Smooth muscle cell (in vitro differentiated cells): ENCODE data around the gene CRKL. TPM values are rescaled to one million over a fixed set of nuclear protein-coding genes. Genes with fewer than 3 reads are reported as not detected.

Source experiments
- DNase-seq: peaks from one replicate; lab custom pipeline; 2025; ENCODE audit not compliant: unreplicated experiment; lab: John Stamatoyannopoulos, UW
- H2AFZ ChIP-seq: fragments of 200-600 bp; sonication (generic); 2 replicates; pipeline ENCODE4 v1.6.0; 2016; ENCODE audit warnings: antibody characterized with exemption, low read depth, mild to moderate bottlenecking
- H3F3A ChIP-seq: fragments of 200-600 bp; sonication (generic); 2 replicates; pipeline ENCODE4 v1.6.0; 2017; ENCODE audit warnings: antibody characterized with exemption, low read depth
- H3K27ac ChIP-seq: fragments of 200-600 bp; sonication (generic); 2 replicates; pipeline ENCODE4 v1.5.1; 2016; ENCODE audit warnings: low read depth, mild to moderate bottlenecking
- H3K27me3 ChIP-seq: fragments of 200-600 bp; sonication (generic); 2 replicates; pipeline ENCODE4 v1.6.1; 2016; ENCODE audit warnings: low read depth, mild to moderate bottlenecking
- H3K36me3 ChIP-seq: fragments of 200-600 bp; sonication (generic); 2 replicates; pipeline ENCODE4 v1.5.1; 2016; ENCODE audit warnings: low read depth
- H3K4me1 ChIP-seq: fragments of 200-600 bp; sonication (generic); 2 replicates; pipeline ENCODE4 v1.5.1; 2016; ENCODE audit warnings: low read depth
- H3K4me2 ChIP-seq: fragments of 200-600 bp; sonication (generic); 2 replicates; pipeline ENCODE4 v1.6.0; 2016; ENCODE audit warnings: mild to moderate bottlenecking
- H3K4me3 ChIP-seq: fragments of 200-600 bp; sonication (generic); 2 replicates; pipeline ENCODE4 v1.5.1; 2016; ENCODE audit warnings: mild to moderate bottlenecking
- H3K79me2 ChIP-seq: fragments of 200-600 bp; sonication (generic); 2 replicates; pipeline ENCODE4 v1.6.0; 2016; ENCODE audit warnings: low read depth, mild to moderate bottlenecking
- H3K9ac ChIP-seq: fragments of 200-600 bp; sonication (generic); 2 replicates; pipeline ENCODE4 v1.6.0; 2016; ENCODE audit warnings: low read depth
- H3K9me3 ChIP-seq: fragments of 200-600 bp; sonication (generic); replicated peaks from 2 replicates; pipeline ENCODE4 v1.5.1; 2016; ENCODE audit warnings: low read depth
- H4K20me1 ChIP-seq: fragments of 200-600 bp; sonication (generic); 2 replicates; pipeline ENCODE4 v1.6.0; 2016; ENCODE audit warnings: low read depth
- CTCF ChIP-seq: fragments of 200-600 bp; sonication (generic); IDR thresholded peaks from 2 replicates; pipeline ENCODE4 v1.5.1; 2017; ENCODE audit warnings: borderline replicate concordance, mild to moderate bottlenecking, antibody characterized with exemption; ENCODE audit not compliant: insufficient read depth, poor library complexity, severe bottlenecking
- WGBS: methylation state at CpG from one replicate; pipeline ENCODE4 v1.1.7; 2016; ENCODE audit warnings: low lambda C conversion rate; 5-methylcytosine and 5-hydroxymethylcytosine counted together
- polyA plus RNA-seq: library from polyadenylated mRNA; unstranded; fragments of >200 nt; fragmentation: Nextera tagmentation; extraction: Ambion mirVana; gene quantifications from 2 replicates; pipeline ENCODE4 v1.2.1, GENCODE V29; 2016
- total RNA-seq: library from RNA; depleted of rRNA; stranded (reverse); fragments of >200 nt; gene quantifications from 2 replicates; pipeline ENCODE4 v1.2.3, GENCODE V29; 2014

Gene CRKL
- total and polyA plus RNA-seq, 2 experiments from 2014 or later: 26.6 to 40.9 TPM

- Histone ChIP-seq H2AFZ (no peak overlapping the region), H3K27ac (no peak overlapping the region), H4K20me1 (no peaks in the 10 kb centered on the region), H3F3A (no peaks in the 10 kb centered on the region), H3K9ac (no peak overlapping the region), H3K36me3 (no peaks in the 10 kb centered on the region), H3K4me1 (peaks cover 8% of the 10 kb centered on the region), H3K9me3 (no peaks in the 10 kb centered on the region), H3K27me3 (no peaks in the 10 kb centered on the region), H3K4me3 (no peak overlapping the region), H3K4me2 (no peak overlapping the region), H3K79me2 (peaks cover 9% of the 10 kb centered on the region)
- 98% methylated on average over 27 of the region's 27 CpGs for WGBS
- DNase-seq: no peak
- TF ChIP-seq CTCF: no peak
Observed at GRCh38 chr22:20996598-20997535, 79.7 kb downstream of the CRKL start.

- no peak overlapping the region for H2AFZ ChIP-seq
- H3K9ac ChIP-seq: no peak overlapping the region
- H3K4me3 ChIP-seq: no peak overlapping the region
- no peaks in the 10 kb centered on the region for H3K36me3 ChIP-seq
- no peak for TF ChIP-seq CTCF
- H3K9me3 ChIP-seq: no peaks in the 10 kb centered on the region
- no peak overlapping the region for H3K27ac ChIP-seq
- no peak overlapping the region for H3K4me2 ChIP-seq
- H3K27me3 ChIP-seq: no peaks in the 10 kb centered on the region
- H4K20me1 ChIP-seq: no peaks in the 10 kb centered on the region
- H3K4me1 ChIP-seq: peaks cover 8% of the 10 kb centered on the region
- H3K79me2 ChIP-seq: peaks cover 9% of the 10 kb centered on the region
- DNase-seq: no peak
- H3F3A ChIP-seq: no peaks in the 10 kb centered on the region
- WGBS: 91% methylated on average over 13 of the region's 13 CpGs
Observed at GRCh38 chr22:20997536-20998257, 80.5 kb downstream of the CRKL start.

- Histone ChIP-seq H3K79me2 (peaks cover 9% of the 10 kb centered on the region), H3K9me3 (no peaks in the 10 kb centered on the region), H3K4me3 (no peak overlapping the region), H3F3A (peaks cover 6% of the 10 kb centered on the region), H3K27ac (no peak overlapping the region), H3K36me3 (no peaks in the 10 kb centered on the region), H3K4me1 (peaks cover 13% of the 10 kb centered on the region), H3K9ac (no peak overlapping the region), H4K20me1 (no peaks in the 10 kb centered on the region), H3K4me2 (no peak overlapping the region), H2AFZ (no peak overlapping the region), H3K27me3 (no peaks in the 10 kb centered on the region)
- WGBS: 82% methylated on average over 7 of the region's 7 CpGs
- no peak for DNase-seq
- TF ChIP-seq CTCF: no peak
Observed at GRCh38 chr22:20998411-20999336, 81.5 kb downstream of the CRKL start.
